Measurements from ENCODE around the gene SORCS2. TPM values are rescaled to one million over a fixed set of nuclear protein-coding genes. Genes with fewer than 3 reads are reported as not detected.

SORCS2 gene
- total and polyA plus RNA-seq, 2 of the 13 experiments (the other 11 are each of a cell fraction or from before 2014, with no cell fraction given): 0.82 to 1.0 TPM

GRCh38 chr4:7429069-7429416 is 236.7 kb downstream of the SORCS2 start:
- Histone ChIP-seq H3K4me1 (ENCODE audit: insufficient read depth, low read length) (peaks cover 9% of the 10 kb centered on the region), H3K79me2 (ENCODE audit: insufficient read depth, low read length) (no peaks in the 10 kb centered on the region), H3K9ac (ENCODE audit: insufficient read depth, low read depth, low read length) (no peak overlapping the region), H3K9me3 (ENCODE audit: low read length) (no peaks in the 10 kb centered on the region), H4K20me1 (ENCODE audit: insufficient read depth, low read length) (no peaks in the 10 kb centered on the region), H3K27ac (ENCODE audit: extremely low read length, insufficient read depth, low read length) (no peak overlapping the region), H3K4me2 (ENCODE audit: low read depth, low read length) (no peak overlapping the region), H3K36me3 (replicated peaks in 1 of 2; ENCODE audit: control insufficient read depth in 1 of 2, insufficient read depth in 2 of 2, low read length in 2 of 2) (no peaks in the 10 kb centered on the region), H3K27me3 (ENCODE audit: control insufficient read depth in 1 of 2, insufficient read depth in 2 of 2, low read length in 2 of 2) (peaks cover 15 to 66% of the 10 kb centered on the region in 2 experiments; a peak in 4 of 5 replicates), H2AFZ (ENCODE audit: low read length) (no peak overlapping the region), H3K4me3 (replicated peaks in 1 of 3; ENCODE audit: insufficient read depth in 1 of 3, low read depth in 2 of 3, low read length in 3 of 3) (no peak overlapping the region)
- FAIRE-seq (no peak), DNase-seq (ENCODE audit: low spot score) (no peak), ATAC-seq (no peak)
- ChIA-PET POLR2A (no interaction called here), CTCF (ENCODE audit: low intra/inter-chr PET ratio, low total read pairs) (no interaction called here)
- intact Hi-C loops (cut with micrococcal nuclease; ENCODE audit: unreplicated experiment): no loop called here
- no TSS peak for BruUV-seq (replicated peaks)
- in situ Hi-C loops (cut with HindIII; ENCODE audit: extremely low pct_ligation_motif_present, low pct_unique_long_range_greater_than_20kb): no loop called here
- 66% methylated on average over 9 of the region's 9 CpGs for WGBS (ENCODE audit: low lambda C conversion rate)
- no peak for TF ChIP-seq YEATS2 (CRISPR knock-in tag; IDR thresholded peaks at IDR 0.05; ENCODE audit: borderline replicate concordance)
- TF ChIP-seq REXO4 (CRISPR knock-in tag; IDR thresholded peaks at IDR 0.05; ENCODE audit: borderline replicate concordance): no peak
- TF ChIP-seq ZNF484 (CRISPR knock-in tag; IDR thresholded peaks at IDR 0.05; ENCODE audit: borderline replicate concordance, low read depth): no peak
- no peak for TF ChIP-seq ZMYM3 (CRISPR knock-in tag; IDR thresholded peaks at IDR 0.05)
- TF ChIP-seq SOX13 (IDR thresholded peaks at IDR 0.05): no peak
- no peak for TF ChIP-seq SOX13 (CRISPR knock-in tag; conservative IDR thresholded peaks at IDR 0.05 in 1 of 2, IDR thresholded peaks at IDR 0.05 in 1 of 2)
- no peak for TF ChIP-seq STAT5B (CRISPR knock-in tag; IDR thresholded peaks at IDR 0.05)

GRCh38 chr4:7429601-7430078 is 237.3 kb downstream of the SORCS2 start:
- in situ Hi-C loops (cut with HindIII; ENCODE audit: extremely low pct_ligation_motif_present, low pct_unique_long_range_greater_than_20kb) (no loop called here), intact Hi-C loops (cut with micrococcal nuclease; ENCODE audit: unreplicated experiment) (no loop called here)
- Histone ChIP-seq H3K27ac (ENCODE audit: extremely low read length, insufficient read depth, low read length) (no peak overlapping the region), H3K27me3 (ENCODE audit: control insufficient read depth in 1 of 2, insufficient read depth in 2 of 2, low read length in 2 of 2) (peaks cover 15 to 64% of the 10 kb centered on the region in 2 experiments; a peak in 4 of 5 replicates), H3K9me3 (ENCODE audit: low read length) (no peaks in the 10 kb centered on the region), H3K4me2 (ENCODE audit: low read depth, low read length) (no peak overlapping the region), H3K9ac (ENCODE audit: insufficient read depth, low read depth, low read length) (no peak overlapping the region), H2AFZ (ENCODE audit: low read length) (no peak overlapping the region), H4K20me1 (ENCODE audit: insufficient read depth, low read length) (no peaks in the 10 kb centered on the region), H3K4me3 (replicated peaks in 1 of 3; ENCODE audit: insufficient read depth in 1 of 3, low read depth in 2 of 3, low read length in 3 of 3) (no peak overlapping the region), H3K36me3 (replicated peaks in 1 of 2; ENCODE audit: control insufficient read depth in 1 of 2, insufficient read depth in 2 of 2, low read length in 2 of 2) (no peaks in the 10 kb centered on the region), H3K79me2 (ENCODE audit: insufficient read depth, low read length) (no peaks in the 10 kb centered on the region), H3K4me1 (ENCODE audit: insufficient read depth, low read length) (peaks cover 11% of the 10 kb centered on the region)
- WGBS (ENCODE audit: low lambda C conversion rate): 43% methylated on average over 11 of the region's 17 CpGs
- FAIRE-seq (no peak), ATAC-seq (no peak), DNase-seq (ENCODE audit: low spot score) (no peak)
- no TSS peak for BruUV-seq (replicated peaks)
- TF ChIP-seq AGO1 (IDR thresholded peaks at IDR 0.05; ENCODE audit: low read depth, low read length, poor library complexity, severe bottlenecking): no peak
- peak; percentile 93 for TF ChIP-seq ZNF768 (CRISPR knock-in tag; IDR thresholded peaks at IDR 0.05)
- TF ChIP-seq ZNF7 (CRISPR knock-in tag; IDR thresholded peaks at IDR 0.05): no peak
- no peak for TF ChIP-seq ZSCAN12 (CRISPR knock-in tag; IDR thresholded peaks at IDR 0.05)
- no peak for TF ChIP-seq GFI1 (CRISPR knock-in tag; IDR thresholded peaks at IDR 0.05; ENCODE audit: borderline replicate concordance)
- TF ChIP-seq ZNF83 (CRISPR knock-in tag; IDR thresholded peaks at IDR 0.05; ENCODE audit: borderline replicate concordance): no peak
- POLR2A ChIA-PET: no interaction called here
- CTCF ChIA-PET (ENCODE audit: low intra/inter-chr PET ratio, low total read pairs): no interaction called here
